Measurements from ENCODE around the gene CRISPLD2. TPM values are rescaled to one million over a fixed set of nuclear protein-coding genes. Genes with fewer than 3 reads are reported as not detected.

The CRISPLD2 gene
- polyA plus RNA-seq, 3 donors, result 6.7 to 9.2 (median 7.8) TPM

DNA sequence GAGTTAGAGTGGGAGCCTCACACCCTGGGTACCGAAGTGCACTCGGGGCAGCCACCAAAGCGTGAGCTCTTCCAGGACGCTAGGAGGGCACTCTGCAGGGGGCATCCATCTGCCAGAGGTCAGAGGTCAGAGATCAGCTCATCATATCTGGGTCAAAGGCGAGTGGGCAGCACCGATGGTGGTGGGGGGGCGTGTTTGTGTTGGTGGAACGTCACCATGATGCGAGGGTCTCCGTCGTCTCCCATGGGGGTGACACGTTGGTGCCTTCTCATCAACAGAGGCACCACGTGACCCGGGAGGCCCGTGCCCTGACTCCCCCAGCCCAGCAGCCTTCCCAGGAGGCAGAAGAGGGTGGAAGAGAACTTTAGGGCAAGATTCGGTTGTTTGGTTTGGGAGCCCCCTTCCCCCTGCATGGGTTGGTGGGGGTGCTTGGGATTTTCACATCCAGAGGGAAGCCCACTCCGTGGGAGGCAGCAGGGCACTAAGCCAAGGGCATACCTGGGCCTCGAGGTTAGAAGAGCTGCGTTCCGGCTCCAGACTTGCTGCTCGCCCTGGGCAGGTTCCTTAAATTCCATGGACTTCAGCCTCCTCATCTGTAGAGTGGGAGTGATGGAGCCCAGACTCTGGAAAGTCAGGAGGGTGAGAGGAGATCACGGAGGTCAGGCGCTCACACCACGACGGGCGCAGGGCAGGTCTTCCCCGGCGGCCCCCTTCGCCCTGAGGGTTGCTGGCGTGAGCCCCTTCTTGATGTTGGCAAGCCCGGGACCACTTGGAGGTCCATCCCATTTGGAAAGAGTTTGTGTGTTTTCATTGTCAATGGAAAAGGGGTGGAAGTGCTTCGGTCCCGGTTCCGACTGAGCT, 14.0 kb downstream of the CRISPLD2 start:
- DNase-seq (ENCODE audit: extremely low read depth in 1 of 11, low read depth in 9 of 11, low spot score in 4 of 11), result no peak

DNA sequence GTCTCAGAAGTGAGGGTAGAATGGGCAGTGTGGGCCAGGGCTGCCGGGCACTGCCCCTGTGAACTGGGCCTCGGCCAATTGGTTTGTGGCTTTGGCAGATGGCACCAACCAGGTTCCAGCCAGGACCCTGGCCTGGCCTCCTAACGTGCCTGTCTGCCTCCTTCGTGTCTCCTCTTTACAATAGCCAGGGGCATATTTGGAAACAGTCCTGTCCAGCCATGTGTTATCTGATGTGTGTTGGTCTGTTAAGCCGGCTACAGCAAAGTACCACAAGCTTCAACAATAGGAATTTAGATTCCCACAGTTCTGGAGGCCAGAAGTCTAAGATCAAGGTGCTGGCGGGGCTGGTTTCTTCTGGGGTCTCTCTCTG, 14.6 kb downstream of the CRISPLD2 start:
- no peak for DNase-seq (ENCODE audit: extremely low read depth in 1 of 11, low read depth in 9 of 11, low spot score in 4 of 11)

DNA sequence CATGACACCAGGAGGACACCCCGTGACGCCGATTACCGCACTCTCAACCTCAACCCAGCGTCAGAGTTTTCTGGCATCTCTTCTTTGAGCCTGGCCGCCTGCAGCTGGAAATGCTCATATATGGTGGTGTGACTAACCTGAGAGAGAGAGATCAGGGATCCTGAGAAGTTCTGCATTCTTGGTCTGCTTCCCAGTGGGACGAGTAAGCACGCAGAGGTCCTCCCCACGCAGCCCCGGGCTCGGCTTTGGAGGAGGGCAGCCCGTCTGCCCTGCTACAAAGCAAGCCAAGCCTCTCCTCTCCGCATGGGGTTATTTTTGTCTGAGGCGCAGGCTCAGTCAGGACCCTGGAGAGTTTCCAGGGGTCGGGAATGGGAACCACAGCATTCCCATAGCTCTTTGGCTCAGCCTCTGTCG, 16.5 kb downstream of the CRISPLD2 start:
- DNase-seq (ENCODE audit: extremely low read depth in 1 of 11, low read depth in 9 of 11, low spot score in 4 of 11), result peak in 6 of 11 donors; percentile 50 to 74 (median 64)

DNA sequence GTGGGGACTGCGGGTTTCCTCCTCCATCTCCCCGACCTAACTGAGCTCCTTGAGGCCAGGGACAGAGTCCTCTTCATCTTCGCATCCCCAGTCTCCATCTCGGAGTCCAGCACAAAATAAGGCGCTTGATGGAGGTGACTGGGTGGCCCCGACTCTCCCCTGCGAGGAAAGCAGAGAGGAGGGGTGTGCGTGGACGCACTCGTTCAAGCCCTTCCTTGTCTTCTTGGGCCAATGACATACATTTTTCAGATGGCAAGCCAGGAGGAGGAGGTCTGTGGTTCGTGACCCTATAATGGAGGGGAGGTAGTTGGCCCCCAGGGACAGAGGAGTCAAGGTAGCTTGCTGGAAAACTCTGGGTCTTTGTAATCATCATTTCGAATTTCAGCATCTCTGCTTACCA, 17.2 kb downstream of the CRISPLD2 start:
- no peak for DNase-seq (ENCODE audit: extremely low read depth in 1 of 11, low read depth in 9 of 11, low spot score in 4 of 11)

DNA sequence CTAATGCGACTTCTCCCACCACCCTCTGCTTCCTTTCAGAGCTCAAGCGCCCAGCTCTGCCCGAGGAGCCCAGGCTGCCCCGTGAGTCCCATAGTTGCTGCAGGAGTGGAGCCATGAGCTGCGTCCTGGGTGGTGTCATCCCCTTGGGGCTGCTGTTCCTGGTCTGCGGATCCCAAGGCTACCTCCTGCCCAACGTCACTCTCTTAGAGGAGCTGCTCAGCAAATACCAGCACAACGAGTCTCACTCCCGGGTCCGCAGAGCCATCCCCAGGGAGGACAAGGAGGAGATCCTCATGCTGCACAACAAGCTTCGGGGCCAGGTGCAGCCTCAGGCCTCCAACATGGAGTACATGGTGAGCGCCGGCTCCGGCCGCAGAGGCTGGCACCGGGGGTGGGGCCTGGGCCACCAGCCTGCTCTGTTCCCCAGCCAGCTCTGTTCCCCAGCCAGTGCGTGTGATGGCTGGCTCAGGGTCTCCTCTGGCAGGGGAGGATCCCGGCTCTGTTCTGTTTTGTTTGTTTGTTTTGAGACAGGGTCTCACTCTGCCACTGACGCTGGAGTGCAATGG, 18.7 kb downstream of the CRISPLD2 start:
- DNase-seq (ENCODE audit: extremely low read depth in 1 of 11, low read depth in 9 of 11, low spot score in 4 of 11), result no peak

DNA sequence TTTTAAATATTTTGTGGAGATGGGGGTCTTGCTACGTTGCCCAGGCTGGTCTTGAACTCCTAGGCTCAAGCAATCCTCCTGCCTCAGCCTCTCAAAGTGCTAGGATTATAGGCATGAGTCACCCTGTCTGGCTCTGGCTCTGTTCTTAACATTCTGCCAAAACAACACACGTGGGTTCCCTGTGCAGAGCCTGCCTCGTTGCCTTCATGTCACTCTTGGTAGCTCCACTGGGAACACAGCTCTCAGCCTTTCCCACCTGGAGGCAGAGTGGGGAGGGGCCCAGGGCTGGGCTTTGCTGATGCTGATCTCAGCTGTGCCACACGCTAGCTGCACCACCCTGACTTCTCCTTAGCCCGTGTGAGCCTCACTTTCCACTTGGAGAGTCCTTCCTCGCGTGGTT, 19.3 kb downstream of the CRISPLD2 start:
- no peak for DNase-seq (ENCODE audit: extremely low read depth in 1 of 11, low read depth in 9 of 11, low spot score in 4 of 11)

DNA sequence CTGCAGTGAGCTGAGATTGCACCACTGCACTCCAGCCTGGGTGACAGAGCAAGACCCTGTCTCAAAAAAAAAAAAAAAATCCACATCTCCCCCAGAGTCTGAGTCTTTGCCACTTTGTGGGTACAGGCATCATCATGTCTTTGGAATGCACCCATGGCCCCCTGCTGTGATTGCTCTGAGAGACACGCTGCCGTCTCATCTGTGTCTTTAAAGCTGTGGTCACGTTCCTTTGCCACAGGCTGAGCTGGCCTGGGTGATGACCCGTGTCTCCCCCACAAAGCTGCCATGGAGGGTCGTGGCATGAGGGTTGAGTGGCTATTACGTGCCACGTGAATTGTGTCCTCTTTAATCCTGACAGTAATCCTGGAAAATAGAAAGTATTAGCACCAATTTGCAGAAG, 20.2 kb downstream of the CRISPLD2 start:
- DNase-seq (ENCODE audit: extremely low read depth in 1 of 11, low read depth in 9 of 11, low spot score in 4 of 11), result no peak

DNA sequence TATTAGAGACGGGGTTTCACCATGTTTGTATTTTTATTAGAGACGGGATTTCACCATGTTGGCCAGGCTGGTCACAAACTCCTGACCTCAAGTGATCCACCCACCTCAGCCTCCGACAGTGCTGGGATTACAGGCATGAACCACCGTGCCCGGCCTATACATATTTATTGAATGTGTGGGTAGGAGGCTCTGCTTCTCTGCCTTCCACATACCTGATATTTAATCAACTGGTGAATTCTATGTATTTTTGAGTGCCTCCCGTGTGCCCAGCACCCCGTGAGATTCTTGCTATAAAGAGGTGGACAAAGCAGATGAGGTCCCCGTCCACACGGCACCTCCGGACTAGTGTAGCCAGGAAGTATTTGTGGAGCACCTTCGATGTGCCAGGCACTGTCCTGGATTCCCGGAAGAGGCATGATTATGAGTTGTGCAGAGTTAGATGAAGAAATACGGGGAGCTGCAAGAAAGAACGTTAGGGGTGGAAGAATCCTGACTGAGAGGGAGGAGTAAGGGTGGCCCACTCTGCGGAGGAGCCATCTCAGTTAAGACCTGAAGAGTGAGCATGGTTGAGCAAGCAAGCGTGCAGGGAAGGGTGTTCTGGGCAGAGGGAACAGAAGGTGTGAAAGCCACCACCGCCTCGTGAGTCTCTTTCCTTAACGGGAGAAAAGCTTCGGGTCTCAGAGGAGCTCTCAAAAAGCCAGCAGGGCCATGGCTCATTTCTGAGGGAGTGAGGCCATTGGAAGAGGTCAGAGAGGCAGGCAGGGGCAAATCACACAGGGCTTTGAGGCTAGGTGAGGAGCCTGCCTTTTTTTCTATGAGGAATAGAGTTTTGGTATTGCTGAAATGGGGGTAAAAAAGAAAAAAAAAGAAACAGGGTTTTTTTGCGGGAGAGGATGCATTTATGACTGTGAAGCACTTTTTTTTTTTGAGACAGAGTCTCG, 21.2 kb downstream of the CRISPLD2 start:
- no peak for DNase-seq (ENCODE audit: extremely low read depth in 1 of 11, low read depth in 9 of 11, low spot score in 4 of 11)

DNA sequence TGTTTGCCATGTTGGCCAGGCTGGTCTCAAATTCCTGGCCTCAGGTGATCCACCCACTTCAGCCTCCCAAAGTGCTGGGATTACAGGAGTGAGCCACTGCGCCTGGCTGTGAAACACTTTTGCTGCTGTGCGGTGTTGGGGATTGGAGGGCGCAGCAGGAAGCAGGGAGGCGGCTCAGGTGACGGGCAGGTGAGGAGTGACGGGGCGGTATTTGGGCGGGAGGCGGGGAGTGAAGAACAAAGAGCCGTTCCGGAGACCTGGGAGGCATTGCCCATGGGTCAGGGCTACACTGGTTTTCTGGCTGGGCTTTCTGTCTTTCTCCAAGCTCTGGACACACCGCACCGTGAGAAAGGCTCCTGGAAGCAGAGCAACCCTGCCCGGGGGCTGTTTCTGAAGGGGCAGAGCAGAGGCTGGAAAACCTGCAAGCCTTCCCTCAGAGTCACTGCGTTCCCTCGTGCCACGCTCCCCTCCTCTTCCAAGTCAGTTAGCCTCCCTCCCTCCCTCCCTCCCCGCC, 22.1 kb downstream of the CRISPLD2 start:
- DNase-seq (ENCODE audit: extremely low read depth in 1 of 11, low read depth in 9 of 11, low spot score in 4 of 11), result peak in 1 of 11 donors; percentile 31

DNA sequence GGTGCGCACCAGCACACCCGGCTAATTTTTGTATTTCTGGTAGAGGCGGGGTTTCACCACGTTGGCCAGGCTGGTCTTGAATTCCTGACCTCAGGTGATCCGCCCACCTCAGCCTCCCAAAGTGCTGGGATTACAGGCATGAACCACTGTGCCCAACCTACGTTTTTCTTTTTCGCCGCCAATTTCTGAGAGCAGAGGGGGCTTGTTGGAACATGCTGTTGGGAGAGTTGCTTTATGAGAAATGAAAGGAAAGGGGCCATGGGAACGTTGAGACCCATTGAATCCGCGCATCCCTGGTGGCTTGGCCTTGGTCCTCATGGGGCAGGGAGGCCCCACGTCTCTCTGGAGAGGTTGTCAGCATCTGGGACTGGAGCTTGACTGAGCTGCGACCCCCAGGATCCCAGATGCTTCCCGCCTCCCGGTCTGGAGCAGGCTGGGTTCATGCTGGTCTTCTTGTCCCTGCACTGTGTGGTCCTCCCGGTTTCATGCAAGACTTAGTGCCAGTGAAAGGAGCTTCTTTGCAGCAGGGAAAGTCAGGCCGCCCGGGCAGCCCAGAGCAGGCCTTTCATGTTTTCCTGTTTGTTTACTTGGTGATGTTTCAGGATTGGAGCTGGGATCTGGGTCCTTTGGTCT, 22.8 kb downstream of the CRISPLD2 start:
- DNase-seq (ENCODE audit: extremely low read depth in 1 of 11, low read depth in 9 of 11, low spot score in 4 of 11), result no peak

DNA sequence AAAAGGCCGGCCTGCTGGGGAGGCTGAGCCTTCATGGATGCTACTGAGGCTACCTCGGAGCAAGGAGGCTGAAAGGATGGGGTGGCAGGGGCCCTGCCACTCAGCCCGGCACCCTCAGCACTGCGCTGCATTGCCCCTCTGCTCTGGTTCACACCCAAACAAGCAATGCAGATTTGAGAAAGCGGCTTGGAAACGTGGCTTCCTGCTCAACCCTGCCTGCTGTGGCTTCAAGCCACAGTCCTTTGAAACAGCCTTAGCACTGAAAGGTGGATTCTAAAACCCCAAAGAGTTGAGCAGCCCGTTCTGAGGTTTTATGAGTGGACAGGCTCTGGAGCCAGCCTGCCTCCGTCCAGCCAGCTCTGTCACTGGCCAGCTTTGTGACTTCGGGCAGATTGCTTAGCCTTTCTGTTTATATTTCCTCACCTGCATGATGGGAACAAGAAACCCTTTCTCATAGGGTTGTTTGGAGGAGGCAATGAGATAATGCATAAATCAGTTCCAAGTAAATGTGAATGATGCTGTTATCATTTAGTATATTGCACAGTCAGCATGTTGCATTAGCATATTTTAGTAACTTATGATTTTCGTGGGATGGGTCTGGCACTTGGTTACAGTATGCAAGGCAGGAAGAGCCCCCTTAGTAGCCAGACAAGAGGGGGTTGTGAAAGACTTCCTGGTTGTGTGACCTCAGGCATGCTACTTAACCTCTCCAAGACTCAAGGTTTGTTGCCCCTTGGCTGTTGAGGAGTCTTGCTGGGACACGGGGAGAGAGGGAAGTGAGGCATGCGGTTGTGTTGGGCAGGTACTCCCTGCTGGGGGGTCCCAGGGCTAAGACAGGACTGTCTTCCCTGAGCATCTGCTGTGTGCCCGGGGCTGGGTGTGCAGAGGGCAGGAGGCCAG, 23.6 kb downstream of the CRISPLD2 start:
- no peak for DNase-seq (ENCODE audit: extremely low read depth in 1 of 11, low read depth in 9 of 11, low spot score in 4 of 11)

DNA sequence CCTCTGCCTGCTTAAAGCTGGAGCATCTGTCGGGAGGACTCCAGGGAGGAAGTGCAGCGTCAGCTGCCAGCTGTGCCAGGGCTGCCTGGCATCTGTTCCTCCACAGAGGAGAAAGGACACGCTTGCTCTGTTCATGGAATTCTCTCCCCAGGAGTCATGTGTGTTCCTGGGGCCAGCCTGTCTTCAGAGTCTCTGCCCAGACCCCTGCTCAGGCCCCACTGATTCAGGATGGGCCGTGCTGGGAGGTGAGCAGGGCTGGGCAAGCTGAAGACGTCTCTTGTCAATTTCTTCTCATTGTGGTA, 24.2 kb downstream of the CRISPLD2 start:
- no peak for DNase-seq (ENCODE audit: extremely low read depth in 1 of 11, low read depth in 9 of 11, low spot score in 4 of 11)

DNA sequence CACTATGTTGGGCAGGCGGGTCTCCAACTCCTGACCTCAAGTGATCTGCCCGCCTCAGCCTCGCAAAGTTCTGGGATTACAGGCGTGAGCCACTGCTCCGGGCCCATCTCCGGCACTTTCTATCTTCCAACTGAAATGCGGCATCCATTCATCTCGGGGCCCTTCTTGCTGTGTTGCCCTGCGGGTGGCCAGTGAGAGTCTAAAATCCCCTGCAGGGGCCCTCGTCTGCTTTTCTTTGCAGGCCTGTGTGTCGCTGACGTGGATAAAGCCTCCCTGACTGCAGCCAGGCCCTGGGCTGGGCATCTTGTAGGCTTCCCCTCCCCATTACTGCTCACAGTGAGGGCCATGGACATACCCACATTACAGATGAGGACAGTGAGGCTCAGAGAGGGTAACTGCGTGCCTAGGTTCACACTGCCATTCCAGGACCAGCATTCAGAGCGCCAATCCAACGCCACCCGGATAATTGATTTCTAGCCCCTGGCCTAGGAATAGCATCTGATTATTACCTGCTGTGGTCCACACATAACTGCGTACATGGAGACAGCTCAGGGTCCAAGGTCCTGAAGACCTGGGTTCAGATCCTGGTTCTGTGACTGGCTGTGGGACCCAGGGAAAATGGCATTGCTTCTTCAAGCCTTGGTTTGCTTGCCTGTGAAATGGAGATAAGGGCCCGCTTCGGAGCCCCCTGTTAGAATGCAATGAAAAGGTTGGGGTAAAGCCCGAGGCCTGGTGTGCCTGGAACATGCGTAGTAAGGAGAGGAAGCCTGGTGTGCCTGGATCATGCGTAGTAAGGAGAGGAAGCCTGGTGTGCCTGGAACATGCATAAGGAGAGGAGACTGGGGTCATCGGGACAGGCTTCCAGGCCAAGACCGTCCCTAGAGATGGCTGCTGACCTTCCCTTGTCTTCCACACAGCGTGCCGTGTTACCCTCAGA, 25.0 kb downstream of the CRISPLD2 start:
- no peak for DNase-seq (ENCODE audit: extremely low read depth in 1 of 11, low read depth in 9 of 11, low spot score in 4 of 11)

DNA sequence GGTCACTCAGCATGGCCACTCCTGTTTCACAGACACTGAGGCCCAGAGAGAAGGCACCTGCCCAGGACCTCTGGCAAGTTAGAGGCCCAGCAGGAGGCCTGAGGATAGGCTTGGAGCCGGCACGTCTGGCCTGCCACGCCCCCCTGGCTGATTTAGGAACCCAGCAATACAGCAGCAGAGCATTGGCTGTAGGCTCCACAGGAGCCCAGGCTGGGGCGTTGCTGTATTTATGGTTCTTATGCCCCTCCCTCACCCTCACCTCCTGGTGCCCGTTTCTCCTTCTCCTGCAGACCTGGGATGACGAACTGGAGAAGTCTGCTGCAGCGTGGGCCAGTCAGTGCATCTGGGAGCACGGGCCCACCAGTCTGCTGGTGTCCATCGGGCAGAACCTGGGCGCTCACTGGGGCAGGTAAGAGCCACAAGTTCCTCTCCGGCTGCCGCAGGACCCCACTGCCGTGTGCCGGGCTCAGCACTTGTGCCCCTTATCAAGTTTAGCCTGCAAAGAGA, 25.8 kb downstream of the CRISPLD2 start:
- no peak for DNase-seq (ENCODE audit: extremely low read depth in 1 of 11, low read depth in 9 of 11, low spot score in 4 of 11)

DNA sequence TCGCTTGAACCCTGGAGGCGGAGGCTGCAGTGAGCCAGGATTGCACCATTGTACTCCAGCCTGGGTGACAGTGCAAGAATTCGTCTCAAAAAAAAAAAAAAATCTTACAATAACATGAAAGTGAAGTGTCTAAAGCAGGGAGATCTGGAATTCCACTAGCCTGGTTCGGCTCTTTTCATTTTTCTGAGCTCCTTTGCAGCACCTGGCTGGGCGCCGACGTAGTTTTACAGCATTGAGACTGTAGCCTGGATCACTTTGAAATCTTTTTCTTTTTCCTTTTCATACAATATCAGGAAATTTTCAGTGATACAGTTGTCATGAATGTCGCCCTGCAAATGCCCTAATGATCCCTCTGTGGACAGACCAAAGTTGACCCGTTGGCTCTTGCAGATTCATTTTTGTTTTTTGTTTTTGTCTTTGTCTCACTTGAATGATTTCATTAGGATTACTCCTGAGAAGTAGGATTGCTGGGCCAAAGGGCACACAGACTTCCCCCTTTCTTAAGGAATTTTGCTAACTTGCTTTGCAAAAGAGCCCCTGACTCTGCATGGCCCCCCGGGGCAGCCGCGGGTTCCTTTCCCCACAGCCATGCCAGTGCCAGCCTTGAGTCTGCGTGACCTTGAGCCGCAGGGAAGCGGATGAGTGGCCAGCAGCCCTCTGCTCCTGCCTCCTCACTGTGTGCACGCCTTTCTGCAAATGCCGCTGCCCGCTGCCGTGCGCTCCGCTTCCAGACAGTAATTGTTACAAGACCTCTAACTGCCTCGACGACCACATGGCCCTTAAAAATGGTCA, 28.0 kb downstream of the CRISPLD2 start:
- DNase-seq (ENCODE audit: extremely low read depth in 1 of 11, low read depth in 9 of 11, low spot score in 4 of 11), result no peak

DNA sequence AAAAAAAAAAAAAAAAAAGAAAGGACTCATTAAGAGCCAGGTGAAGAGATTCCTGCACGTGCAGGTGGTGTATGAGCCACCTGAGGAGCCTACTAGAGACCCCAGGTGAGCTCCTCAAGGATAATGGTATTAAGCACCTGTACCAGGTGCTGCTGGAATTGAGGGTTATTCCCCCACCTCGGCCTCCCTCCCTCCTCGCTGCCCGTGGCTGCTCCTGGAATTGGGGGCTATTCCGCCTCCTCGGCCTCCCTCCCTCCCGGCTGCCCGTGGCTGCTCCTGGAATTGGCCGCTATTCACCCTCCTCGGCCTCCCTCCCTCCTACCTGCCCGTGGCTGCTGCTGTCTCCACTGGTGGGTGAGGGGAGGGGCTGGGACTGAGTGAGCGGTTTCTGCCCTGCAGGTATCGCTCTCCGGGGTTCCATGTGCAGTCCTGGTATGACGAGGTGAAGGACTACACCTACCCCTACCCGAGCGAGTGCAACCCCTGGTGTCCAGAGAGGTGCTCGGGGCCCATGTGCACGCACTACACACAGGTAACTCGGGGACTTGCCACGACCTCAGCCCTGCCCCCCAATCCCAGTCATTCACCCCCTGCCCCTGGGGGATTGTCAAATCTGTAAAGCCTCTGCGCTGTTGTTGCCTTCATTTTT, 29.3 kb downstream of the CRISPLD2 start:
- DNase-seq (ENCODE audit: extremely low read depth in 1 of 11, low read depth in 9 of 11, low spot score in 4 of 11), result no peak

Data from renal cortex interstitium (tissue), 11 donors.